Fibroblast of mammary gland (primary cell): ENCODE data around the gene TNFRSF25.
A peak's percentile ranks its signal among the peaks of the same experiment; 100 is the strongest.

Source experiments
- DNase-seq: peaks from one replicate; pipeline ENCODE4 v3.0.0-alpha.2; 2010; ENCODE audit warnings: low read depth
- H3K4me3 ChIP-seq: 2 replicates; pipeline ENCODE4 v1.5.1; 2011; ENCODE audit warnings: low read depth, mild to moderate bottlenecking, low read length, moderate library complexity; ENCODE audit not compliant: control insufficient read depth
- CTCF ChIP-seq: conservative IDR thresholded peaks from 2 replicates; pipeline ENCODE4 v1.5.1; 2011; ENCODE audit warnings: low read depth, low read length, inconsistent platforms; ENCODE audit not compliant: control insufficient read depth, insufficient read depth

TNFRSF25 gene

GRCh38 chr1:6491966-6492365 lies 26.0 kb upstream of the TNFRSF25 start:
- H3K4me3 ChIP-seq = no peak overlapping the region
- no peak for DNase-seq

GRCh38 chr1:6491480-6491962 lies 25.5 kb upstream of the TNFRSF25 start, which contains the start of gene PLEKHG5:
TSS of gene PLEKHG5 (minus strand) at chr1:6491667. CDS start at chr1:6477571, 14,096 bp downstream.
- peak; percentile 68 for DNase-seq
- peak within 1 kb of the TSS; percentile 75 for H3K4me3 ChIP-seq
- TF ChIP-seq CTCF = no peak

More at GRCh38 chr1:6491966-6492365, 26.0 kb upstream of the TNFRSF25 start:
- no peak for TF ChIP-seq CTCF

- TF ChIP-seq CTCF = no peak
- H3K4me3 ChIP-seq = peak overlapping the region; percentile 75
- no peak for DNase-seq
These were observed 25.1 kb upstream of the TNFRSF25 start for GRCh38 chr1:6491081-6491449.

- TF ChIP-seq CTCF = no peak
- peak; percentile 64 for DNase-seq
These were observed 24.5 kb upstream of the TNFRSF25 start for GRCh38 chr1:6490181-6491080.

GRCh38 chr1:6489799-6490180 lies 23.8 kb upstream of the TNFRSF25 start:
- TF ChIP-seq CTCF = peak; percentile 77
- peak overlapping the region; percentile 75 for H3K4me3 ChIP-seq
- DNase-seq = peak; percentile 64

More at GRCh38 chr1:6490181-6491080, 24.5 kb upstream of the TNFRSF25 start:
- H3K4me3 ChIP-seq = peak overlapping the region; percentile 75

GRCh38 chr1:6489383-6489765 lies 23.4 kb upstream of the TNFRSF25 start:
- no peak for DNase-seq
- TF ChIP-seq CTCF = no peak
- H3K4me3 ChIP-seq = no peak overlapping the region
